OCI-LY7 (cell line): Measurements from ENCODE around the gene NAV2.

ENCODE experiments used
- EZH2phosphoT487 ChIP-seq: fragments of 200-600 bp; sonication (generic); IDR thresholded peaks from 2 replicates; pipeline ENCODE4 v1.6.1; 2018; ENCODE audit warnings: low read depth, borderline replicate concordance, mild to moderate bottlenecking, mixed run types, antibody characterized with exemption, low read length, moderate library complexity, mixed read lengths
- TF ChIP-seq, protein P1 (sequence below): fragments of 200-600 bp; sonication (generic); conservative IDR thresholded peaks from 2 replicates; pipeline ENCODE4 v1.5.1; 2014; ENCODE audit warnings: mild to moderate bottlenecking, antibody characterized with exemption, low read length, moderate library complexity, mixed read lengths

- TF ChIP-seq, protein P1, sequence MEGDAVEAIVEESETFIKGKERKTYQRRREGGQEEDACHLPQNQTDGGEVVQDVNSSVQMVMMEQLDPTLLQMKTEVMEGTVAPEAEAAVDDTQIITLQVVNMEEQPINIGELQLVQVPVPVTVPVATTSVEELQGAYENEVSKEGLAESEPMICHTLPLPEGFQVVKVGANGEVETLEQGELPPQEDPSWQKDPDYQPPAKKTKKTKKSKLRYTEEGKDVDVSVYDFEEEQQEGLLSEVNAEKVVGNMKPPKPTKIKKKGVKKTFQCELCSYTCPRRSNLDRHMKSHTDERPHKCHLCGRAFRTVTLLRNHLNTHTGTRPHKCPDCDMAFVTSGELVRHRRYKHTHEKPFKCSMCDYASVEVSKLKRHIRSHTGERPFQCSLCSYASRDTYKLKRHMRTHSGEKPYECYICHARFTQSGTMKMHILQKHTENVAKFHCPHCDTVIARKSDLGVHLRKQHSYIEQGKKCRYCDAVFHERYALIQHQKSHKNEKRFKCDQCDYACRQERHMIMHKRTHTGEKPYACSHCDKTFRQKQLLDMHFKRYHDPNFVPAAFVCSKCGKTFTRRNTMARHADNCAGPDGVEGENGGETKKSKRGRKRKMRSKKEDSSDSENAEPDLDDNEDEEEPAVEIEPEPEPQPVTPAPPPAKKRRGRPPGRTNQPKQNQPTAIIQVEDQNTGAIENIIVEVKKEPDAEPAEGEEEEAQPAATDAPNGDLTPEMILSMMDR: no peak
- no peak for TF ChIP-seq EZH2phosphoT487
Measured at GRCh38 chr11:19818619-19819018, 106.0 kb downstream of the NAV2 start.
